AG09319 (cell line): ENCODE measurements around the gene QSER1.
"Not testable (repeated sequence)": the region's sequence is repeated elsewhere in the genome, so short reads cannot be mapped to it uniquely, and the experiment has no call there.

Source experiments
- DNase-seq: peaks from one replicate; pipeline ENCODE4 v3.0.0-alpha.2; 2010; ENCODE audit warnings: low read depth; ENCODE audit errors: extremely low read depth
- CTCF ChIP-seq: IDR thresholded peaks from 2 replicates; pipeline ENCODE4 v1.5.1; 2011; ENCODE audit warnings: low read depth, mild to moderate bottlenecking, inconsistent platforms, low read length, moderate library complexity

QSER1 gene

GRCh38 chr11:33028537-33028914 lies 135.9 kb downstream of the QSER1 start:
- TF ChIP-seq CTCF = no peak
- no peak for DNase-seq

- DNase-seq = not testable (repeated sequence)
These were observed 136.6 kb downstream of the QSER1 start for GRCh38 chr11:33029218-33029617.
